ENCODE data around the gene APOBEC3F.
"Not testable (repeated sequence)": the region's sequence is repeated elsewhere in the genome, so short reads cannot be mapped to it uniquely, and the experiment has no call there.

The APOBEC3F gene

GRCh38 chr22:39040538-39041296 is at the start of gene APOBEC3F:
Gene APOBEC3F (plus strand): TSS chr22:39040864. CDS start chr22:39040961, 97 bp downstream.
- H3K4me3 ChIP-seq (ENCODE audit: low read length) = peak within 1 kb of the TSS; percentile 73
- DNase-seq (ENCODE audit: low read depth) = peak; percentile 41

GRCh38 chr22:38992871-38993371 is 47.7 kb upstream of the APOBEC3F start:
- not testable (repeated sequence) for H3K4me3 ChIP-seq (ENCODE audit: low read length)

DNA sequence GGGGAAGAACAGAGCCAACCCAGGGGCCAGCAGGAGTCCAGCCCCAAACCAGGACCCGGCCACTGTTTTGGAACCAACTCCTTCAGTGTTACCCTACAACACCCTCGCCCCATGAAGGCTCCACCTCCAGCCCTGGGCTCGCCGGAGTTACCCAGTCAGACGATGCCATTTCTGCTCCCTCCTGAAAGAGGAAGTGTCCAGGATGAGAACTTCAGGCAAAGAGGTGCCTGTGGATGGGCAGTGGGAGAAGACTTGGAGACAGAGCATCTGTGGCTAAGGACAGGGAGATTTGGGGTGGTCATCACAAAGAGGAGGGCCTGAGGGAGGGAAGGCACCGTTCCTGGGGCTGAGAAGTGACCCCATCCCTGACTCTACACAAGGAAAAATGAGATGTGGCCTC is 44.6 kb upstream of the APOBEC3F start:
- TF ChIP-seq CTCF (conservative IDR thresholded peaks at IDR 0.05; ENCODE audit: low read length) = no peak
- DNase-seq (ENCODE audit: low read depth) = no peak
- H3K4me3 ChIP-seq (ENCODE audit: low read length) = no peak overlapping the region

More at GRCh38 chr22:38992871-38993371, 47.7 kb upstream of the APOBEC3F start:
- DNase-seq (ENCODE audit: low read depth) = not testable (repeated sequence)

DNA sequence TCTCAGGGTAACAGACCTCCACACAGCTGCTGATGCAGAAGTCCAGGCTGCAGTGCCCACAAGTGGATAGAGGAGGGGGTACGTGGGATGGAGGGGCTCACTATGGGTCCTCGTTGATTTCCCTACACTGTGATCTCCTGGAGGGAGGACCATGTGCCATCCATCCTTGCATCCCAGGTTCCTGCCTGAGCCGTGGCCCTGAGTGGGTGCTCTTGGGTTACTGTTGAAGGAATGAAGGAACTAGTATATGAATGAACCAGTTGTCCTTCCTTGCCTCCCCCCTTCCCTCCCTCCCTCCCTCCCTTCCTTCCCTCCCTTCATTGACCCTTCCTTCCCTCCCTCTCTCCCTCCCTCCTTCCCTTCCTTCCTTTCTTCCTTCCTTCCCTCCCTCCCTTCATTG is 43.1 kb upstream of the APOBEC3F start:
- H3K4me3 ChIP-seq (ENCODE audit: low read length) = no peak overlapping the region
- no peak for TF ChIP-seq CTCF (conservative IDR thresholded peaks at IDR 0.05; ENCODE audit: low read length)
- DNase-seq (ENCODE audit: low read depth) = no peak

DNA sequence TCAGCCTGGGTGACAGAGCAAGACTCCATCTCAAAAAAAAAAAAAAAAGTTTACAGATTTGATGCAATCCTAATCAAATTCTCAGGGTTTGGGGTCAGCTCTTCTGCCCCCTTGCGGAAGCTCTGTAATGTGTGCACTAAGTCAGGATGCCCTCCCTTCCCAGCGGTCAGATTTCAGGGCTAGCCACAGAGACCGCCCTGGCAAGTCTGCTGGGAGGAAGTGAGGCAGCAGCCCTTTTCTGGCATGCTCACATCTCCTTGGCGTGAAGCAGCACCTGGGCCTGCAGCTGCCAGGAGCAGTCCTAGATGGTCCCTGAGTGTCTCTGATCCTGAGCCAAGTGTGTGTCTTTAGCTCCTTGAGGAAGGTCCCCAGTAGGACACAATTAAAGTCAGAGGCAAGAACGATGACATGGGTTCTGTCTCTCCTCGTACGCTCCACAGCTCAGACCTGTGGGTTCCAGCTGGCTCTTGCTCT is 37.5 kb upstream of the APOBEC3F start:
- peak; percentile 85 for DNase-seq (ENCODE audit: low read depth)
- H3K4me3 ChIP-seq (ENCODE audit: low read length) = no peak overlapping the region
- TF ChIP-seq CTCF (conservative IDR thresholded peaks at IDR 0.05; ENCODE audit: low read length) = peak; percentile 87

DNA sequence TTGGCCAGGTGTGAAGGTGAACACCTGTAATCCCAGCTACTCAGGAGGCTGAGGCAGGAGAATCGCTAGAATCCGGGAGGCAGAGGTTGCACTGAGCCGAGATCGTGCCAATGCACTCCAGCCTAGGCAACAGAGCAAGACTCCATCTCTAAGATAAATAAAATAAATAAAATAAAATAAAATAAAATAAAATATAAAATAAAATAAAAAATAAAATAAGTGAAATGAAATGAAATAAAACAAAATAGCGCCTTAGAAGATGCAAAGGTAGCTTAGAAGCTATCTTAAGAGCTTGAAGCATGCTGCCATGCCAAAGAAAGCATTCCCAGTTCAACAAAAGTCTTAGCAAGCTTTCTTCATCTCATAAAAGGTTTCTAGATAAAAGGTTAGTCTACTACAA is 33.5 kb upstream of the APOBEC3F start:
- H3K4me3 ChIP-seq (ENCODE audit: low read length) = no peak overlapping the region
- DNase-seq (ENCODE audit: low read depth) = no peak
- TF ChIP-seq CTCF (conservative IDR thresholded peaks at IDR 0.05; ENCODE audit: low read length) = no peak

DNA sequence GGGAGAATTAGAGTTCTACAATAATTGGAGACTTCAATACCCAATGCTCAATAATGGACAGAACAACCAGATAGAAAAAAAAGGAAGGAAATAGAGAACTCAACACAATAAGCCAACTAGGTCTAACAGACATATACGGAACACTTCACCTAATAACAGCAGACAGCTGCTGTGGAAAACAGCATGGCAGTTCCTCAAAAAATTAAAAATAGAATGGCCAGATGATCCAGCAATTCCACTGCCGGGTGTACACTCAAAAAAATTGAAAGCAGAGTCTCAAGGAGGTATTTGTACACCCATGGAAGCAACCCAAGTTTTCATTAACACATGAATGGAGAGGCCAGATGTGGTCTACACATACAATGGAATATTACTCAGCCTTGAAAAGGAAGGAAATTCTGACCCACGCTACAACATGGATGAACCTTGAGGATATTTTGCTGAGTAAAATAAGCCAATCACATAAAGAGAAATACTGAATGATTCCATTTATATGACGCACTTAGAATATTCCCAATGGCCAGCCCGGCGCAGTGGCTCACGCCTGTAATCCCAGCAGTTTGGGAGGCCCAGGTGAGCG is 32.3 kb upstream of the APOBEC3F start:
- not testable (repeated sequence) for H3K4me3 ChIP-seq (ENCODE audit: low read length); DNase-seq (ENCODE audit: low read depth)

- TF ChIP-seq CTCF (conservative IDR thresholded peaks at IDR 0.05; ENCODE audit: low read length) = no peak
- H3K4me3 ChIP-seq (ENCODE audit: low read length) = no peak overlapping the region
- DNase-seq (ENCODE audit: low read depth) = no peak
Observed at GRCh38 chr22:39010946-39011345, 29.7 kb upstream of the APOBEC3F start.
